IMR-90 (cell line): ENCODE data around the gene APP. TPM values are rescaled to one million over a fixed set of nuclear protein-coding genes. Genes with fewer than 3 reads are reported as not detected.

Experiments used
- ATAC-seq: fragments of 200-7000 bp; cut with Tn5 transposase; 2 replicates; pipeline ENCODE4 v1.9.1; 2020; ENCODE audit warnings: low read depth, mild to moderate bottlenecking, moderate library complexity
- BruUV-seq: library from RNA; stranded (reverse); fragments of 400-500 nt; replicated peaks from 2 replicates; lab custom pipeline; 2021; lab: Mats Ljungman, UMichigan
- CTCF ChIA-PET: fragments of 300-600 bp; formaldehyde crosslinking; extraction: SDS; loops from one replicate; lab custom pipeline; 2021; ENCODE audit warnings: antibody characterized with exemption; lab: Yijun Ruan, JAX
- POLR2A ChIA-PET: fragments of 300-600 bp; sonication (Branson Sonifier 250); formaldehyde crosslinking; loops from one replicate; lab custom pipeline; 2022; ENCODE audit warnings: antibody characterized with exemption; ENCODE audit not compliant: unreplicated experiment; lab: Charles Lee
- DNase-seq: peaks from one replicate; pipeline ENCODE4 v3.0.0; 2013
- H2AFZ ChIP-seq: replicated peaks from 2 replicates; pipeline ENCODE3; 2013; ENCODE audit warnings: low read length, mild to moderate bottlenecking; ENCODE audit not compliant: poor library complexity
- H2AK5ac ChIP-seq: 2 replicates; pipeline ENCODE4 v1.6.1; 2013; ENCODE audit warnings: low read depth, low read length, inconsistent platforms
- H2AK9ac ChIP-seq: replicated peaks from 2 replicates; pipeline ENCODE3; 2013; ENCODE audit warnings: mild to moderate bottlenecking, low read depth, low read length, moderate library complexity; ENCODE audit not compliant: poor library complexity
- H2BK120ac ChIP-seq: 2 replicates; pipeline ENCODE4 v1.6.1; 2013; ENCODE audit warnings: low read depth, low read length, inconsistent platforms
- H2BK15ac ChIP-seq: 3 replicates; pipeline ENCODE4 v1.6.1; 2013; ENCODE audit warnings: low read depth, low read length, inconsistent platforms
- H2BK20ac ChIP-seq: 2 replicates; pipeline ENCODE4 v1.6.1; 2013; ENCODE audit warnings: low read depth, mild to moderate bottlenecking, inconsistent platforms, low read length, moderate library complexity
- H2BK5ac ChIP-seq: 2 replicates; pipeline ENCODE4 v1.6.1; 2013; ENCODE audit warnings: mild to moderate bottlenecking, low read depth, low read length, inconsistent platforms; ENCODE audit not compliant: poor library complexity, severe bottlenecking
- H3K14ac ChIP-seq: replicated peaks from 2 replicates; pipeline ENCODE4 v1.6.1; 2013; ENCODE audit warnings: low read depth, low read length, inconsistent platforms
- H3K18ac ChIP-seq: 2 replicates; pipeline ENCODE4 v1.6.1; 2013; ENCODE audit warnings: low read depth, low read length, control low read depth
- H3K23ac ChIP-seq: 2 replicates; pipeline ENCODE4 v1.6.1; 2013; ENCODE audit warnings: low read depth, low read length, inconsistent platforms
- H3K27ac ChIP-seq: 2 replicates; pipeline ENCODE4 v1.5.1; 2013; ENCODE audit warnings: mild to moderate bottlenecking, control low read depth, low read length; ENCODE audit not compliant: insufficient read depth
- H3K27me3 ChIP-seq: 2 replicates; pipeline ENCODE4 v1.6.1; 2013; ENCODE audit warnings: low read length; ENCODE audit not compliant: control insufficient read depth, insufficient read depth
- H3K36me3 ChIP-seq: 2 replicates; pipeline ENCODE4 v1.6.1; 2013; ENCODE audit warnings: low read length, mixed read lengths; ENCODE audit not compliant: control insufficient read depth, insufficient read depth
- H3K4ac ChIP-seq: 2 replicates; pipeline ENCODE4 v1.6.1; 2013; ENCODE audit warnings: low read depth, low read length, inconsistent platforms
- H3K4me1 ChIP-seq: 2 replicates; pipeline ENCODE4 v1.6.1; 2013; ENCODE audit warnings: low read length, mixed read lengths; ENCODE audit not compliant: control insufficient read depth, insufficient read depth
- H3K4me2 ChIP-seq: 2 replicates; pipeline ENCODE4 v1.6.1; 2013; ENCODE audit warnings: low read depth, mild to moderate bottlenecking, control low read depth, low read length, moderate library complexity
- H3K4me3 ChIP-seq: 2 replicates; pipeline ENCODE4 v1.5.1; 2013; ENCODE audit warnings: low read depth, mild to moderate bottlenecking, control low read depth, low read length, moderate library complexity; ENCODE audit not compliant: insufficient read depth
- H3K56ac ChIP-seq: 2 replicates; pipeline ENCODE4 v1.6.1; 2013; ENCODE audit warnings: low read length, inconsistent platforms; ENCODE audit not compliant: insufficient read depth; ENCODE audit errors: extremely low read depth
- H3K79me1 ChIP-seq, 2 experiments: 2 replicates each; pipeline ENCODE4 v1.6.1; 2013; ENCODE audit warnings: low read length in 2 of 2, inconsistent platforms in 1 of 2, low read depth in 1 of 2
- H3K9ac ChIP-seq: 2 replicates; pipeline ENCODE4 v1.6.1; 2013; ENCODE audit warnings: low read depth, low read length, control low read depth
- H3K9me1 ChIP-seq: 2 replicates; pipeline ENCODE4 v1.6.1; 2013; ENCODE audit warnings: low read length, inconsistent platforms; ENCODE audit not compliant: insufficient read depth
- H3K9me3 ChIP-seq: 2 replicates; pipeline ENCODE4 v1.6.1; 2013; ENCODE audit warnings: low read length; ENCODE audit not compliant: control insufficient read depth, insufficient read depth
- H4K20me1 ChIP-seq: 2 replicates; pipeline ENCODE4 v1.6.1; 2013; ENCODE audit warnings: low read length, inconsistent platforms; ENCODE audit not compliant: insufficient read depth
- H4K5ac ChIP-seq: 2 replicates; pipeline ENCODE4 v1.6.1; 2013; ENCODE audit warnings: mild to moderate bottlenecking, low read depth, low read length, control low read depth
- H4K8ac ChIP-seq, 2 experiments: 2 replicates each; pipeline ENCODE4 v1.6.1; 2013; ENCODE audit warnings: low read depth in 2 of 2, low read length in 2 of 2, control low read depth in 1 of 2, inconsistent platforms in 1 of 2
- H4K91ac ChIP-seq: 2 replicates; pipeline ENCODE4 v1.6.1; 2013; ENCODE audit warnings: low read depth, low read length, inconsistent platforms; ENCODE audit not compliant: insufficient read depth
- BHLHE40 ChIP-seq: fragments of 150-350 bp; IDR thresholded peaks from 2 replicates; pipeline ENCODE4 v1.6.1; 2016; ENCODE audit warnings: mild to moderate bottlenecking, low read depth, low read length
- CEBPB ChIP-seq: IDR thresholded peaks from 2 replicates; pipeline ENCODE4 v1.6.1; 2012; ENCODE audit warnings: low read depth, low read length, improper control_type of control experiment
- CHD1 ChIP-seq: IDR thresholded peaks from 2 replicates; pipeline ENCODE4 v1.6.1; 2012; ENCODE audit warnings: low read depth, low read length, improper control_type of control experiment
- CTCF ChIP-seq: conservative IDR thresholded peaks from 2 replicates; pipeline ENCODE4 v1.5.1; 2012; ENCODE audit warnings: mild to moderate bottlenecking, low read depth, low read length, improper control_type of control experiment
- FOS ChIP-seq: fragments of 150-350 bp; IDR thresholded peaks from 2 replicates; pipeline ENCODE4 v1.6.1; 2016; ENCODE audit warnings: low read depth, low read length
- MAFK ChIP-seq: IDR thresholded peaks from 2 replicates; pipeline ENCODE4 v1.6.1; 2012; ENCODE audit warnings: low read depth, low read length, improper control_type of control experiment
- MAZ ChIP-seq: IDR thresholded peaks from 2 replicates; pipeline ENCODE4 v1.6.1; 2012; ENCODE audit warnings: low read depth, mild to moderate bottlenecking, low read length, improper control_type of control experiment, moderate library complexity, borderline replicate concordance
- MXI1 ChIP-seq: IDR thresholded peaks from 2 replicates; pipeline ENCODE4 v1.6.1; 2012; ENCODE audit warnings: low read depth, mild to moderate bottlenecking, low read length, moderate library complexity, borderline replicate concordance
- NFE2L2 ChIP-seq: fragments of 150-350 bp; IDR thresholded peaks from 2 replicates; pipeline ENCODE4 v1.6.1; 2016; ENCODE audit warnings: low read depth, mild to moderate bottlenecking, low read length
- POLR2A ChIP-seq: IDR thresholded peaks from 2 replicates; pipeline ENCODE4 v1.6.1; 2012; ENCODE audit warnings: mild to moderate bottlenecking, low read depth, low read length
- RAD21 ChIP-seq: IDR thresholded peaks from 2 replicates; pipeline ENCODE4 v1.6.1; 2012; ENCODE audit warnings: low read length, improper control_type of control experiment
- RCOR1 ChIP-seq: IDR thresholded peaks from 2 replicates; pipeline ENCODE4 v1.6.1; 2012; ENCODE audit warnings: mild to moderate bottlenecking, low read length, improper control_type of control experiment; ENCODE audit not compliant: insufficient replicate concordance
- RFX5 ChIP-seq: IDR thresholded peaks from 2 replicates; pipeline ENCODE4 v1.8.0; 2012; ENCODE audit warnings: low read depth, mild to moderate bottlenecking, low read length, moderate library complexity
- SMC3 ChIP-seq: fragments of 150-350 bp; IDR thresholded peaks from 2 replicates; pipeline ENCODE4 v1.6.1; 2016; ENCODE audit warnings: low read depth, mild to moderate bottlenecking, antibody characterized with exemption, low read length, moderate library complexity
- WGBS, 2 experiments: methylation state at CpG; one replicate each; pipeline versions ENCODE4 v1.1.5 to v1.1.7; 2013; ENCODE audit warnings: missing lambda C conversion rate in 2 of 2; ENCODE audit not compliant: insufficient read length in 1 of 2; ENCODE audit errors: extremely low coverage in 2 of 2; 5-methylcytosine and 5-hydroxymethylcytosine counted together
- dilution Hi-C: fragments of 300-500 bp; cut with HindIII; formaldehyde crosslinking; loops from one replicate; pipeline ENCODE4 v1.14.3; 2018; ENCODE audit warnings: low sequenced_read_pairs; ENCODE audit not compliant: unreplicated experiment
- in situ Hi-C: fragments of 300-500 bp; cut with MboI; formaldehyde crosslinking; loops from 3 replicates; pipeline ENCODE4 v1.14.3; 2019; ENCODE audit warnings: low sequenced_read_pairs, inconsistent platforms, mixed read lengths
- intact Hi-C: fragments of 100-400 bp; cut with micrococcal nuclease; formaldehyde crosslinking; loops from 2 replicates; pipeline ENCODE4 v1.10.0; 2022
- polyA plus RNA-seq, 3 experiments: library from polyadenylated mRNA; depleted of rRNA; stranded (reverse); fragments of >200 nt; gene quantifications; 2 replicates each; pipeline ENCODE4 v1.2.3, GENCODE V29; 2012; ENCODE audit warnings: low replicate concordance in 1 of 3
- total RNA-seq: library from RNA; depleted of rRNA; stranded (reverse); fragments of >200 nt; gene quantifications from 2 replicates; pipeline ENCODE4 v1.2.3, GENCODE V29; 2012
- TF ChIP-seq, protein P1 (sequence below): fragments of 150-350 bp; IDR thresholded peaks from 2 replicates; pipeline ENCODE4 v1.6.1; 2016; ENCODE audit warnings: low read depth, mild to moderate bottlenecking, low read length, moderate library complexity, borderline replicate concordance
- TF ChIP-seq, protein P2 (sequence below): fragments of 150-350 bp; IDR thresholded peaks from 2 replicates; pipeline ENCODE4 v1.6.1; 2017; ENCODE audit warnings: mild to moderate bottlenecking, antibody characterized with exemption, low read length, low read depth

Gene APP
- total and polyA plus RNA-seq, 2 of the 4 experiments (the other 2 are of a cell fraction) = 191 to 530 TPM

DNA sequence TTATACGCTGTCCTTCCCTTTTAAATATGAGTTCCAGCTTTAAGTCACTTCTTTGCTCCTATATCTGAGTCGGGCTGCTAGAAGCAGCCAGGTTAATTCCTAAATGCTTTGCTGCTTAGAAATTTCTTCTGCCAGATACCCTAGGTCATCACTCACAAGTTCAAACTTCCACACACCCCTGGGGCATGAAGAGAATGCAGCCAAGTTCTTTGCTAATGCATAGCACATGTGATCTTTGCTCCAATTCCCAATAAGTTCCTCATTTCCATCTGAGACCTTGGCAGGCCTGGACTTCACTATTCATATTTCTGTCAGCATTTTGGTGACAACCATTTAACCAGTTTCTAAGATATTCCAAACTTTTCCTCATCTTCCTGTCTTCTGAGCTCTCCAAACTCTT is 14.5 kb upstream of the APP start:
- H4K20me1 ChIP-seq = no peaks in the 10 kb centered on the region
- no peak overlapping the region for H3K14ac ChIP-seq
- WGBS, 2 experiments = no CpG with 5 or more reads among the region's 2 CpGs
- H3K36me3 ChIP-seq = no peaks in the 10 kb centered on the region
- H3K18ac ChIP-seq = no peak overlapping the region
- no peak overlapping the region for H3K23ac ChIP-seq
- no peak overlapping the region for H4K91ac ChIP-seq
- no peaks in the 10 kb centered on the region for H3K9me1 ChIP-seq
- in situ Hi-C loops (loop anchor here (25.0 kb wide), 1 partner anchor 573 kb away; the partner anchor contains the start of gene MRPL39), dilution Hi-C loops (no loop called here), intact Hi-C loops (no loop called here)
- H3K4me3 ChIP-seq = no peak overlapping the region
- no peak overlapping the region for H3K27ac ChIP-seq
- no peak for TF ChIP-seq CEBPB
- TF ChIP-seq FOS = no peak
- TF ChIP-seq MAFK = no peak
- TF ChIP-seq RAD21 = no peak
- no peak for TF ChIP-seq NFE2L2
- no peak for TF ChIP-seq RFX5
- no peak for TF ChIP-seq CTCF
- no peak for TF ChIP-seq CHD1
- TF ChIP-seq POLR2A = no peak
- TF ChIP-seq MAZ = no peak
- no peak for TF ChIP-seq BHLHE40
- TF ChIP-seq, protein P1, sequence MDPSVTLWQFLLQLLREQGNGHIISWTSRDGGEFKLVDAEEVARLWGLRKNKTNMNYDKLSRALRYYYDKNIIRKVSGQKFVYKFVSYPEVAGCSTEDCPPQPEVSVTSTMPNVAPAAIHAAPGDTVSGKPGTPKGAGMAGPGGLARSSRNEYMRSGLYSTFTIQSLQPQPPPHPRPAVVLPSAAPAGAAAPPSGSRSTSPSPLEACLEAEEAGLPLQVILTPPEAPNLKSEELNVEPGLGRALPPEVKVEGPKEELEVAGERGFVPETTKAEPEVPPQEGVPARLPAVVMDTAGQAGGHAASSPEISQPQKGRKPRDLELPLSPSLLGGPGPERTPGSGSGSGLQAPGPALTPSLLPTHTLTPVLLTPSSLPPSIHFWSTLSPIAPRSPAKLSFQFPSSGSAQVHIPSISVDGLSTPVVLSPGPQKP = no peak
- TF ChIP-seq, protein P2, sequence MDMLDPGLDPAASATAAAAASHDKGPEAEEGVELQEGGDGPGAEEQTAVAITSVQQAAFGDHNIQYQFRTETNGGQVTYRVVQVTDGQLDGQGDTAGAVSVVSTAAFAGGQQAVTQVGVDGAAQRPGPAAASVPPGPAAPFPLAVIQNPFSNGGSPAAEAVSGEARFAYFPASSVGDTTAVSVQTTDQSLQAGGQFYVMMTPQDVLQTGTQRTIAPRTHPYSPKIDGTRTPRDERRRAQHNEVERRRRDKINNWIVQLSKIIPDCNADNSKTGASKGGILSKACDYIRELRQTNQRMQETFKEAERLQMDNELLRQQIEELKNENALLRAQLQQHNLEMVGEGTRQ = no peak
- no peak for TF ChIP-seq SMC3
- no peak for TF ChIP-seq RCOR1
- no peak for TF ChIP-seq MXI1
- no peak overlapping the region for H3K56ac ChIP-seq
- CTCF ChIA-PET = interaction anchor here (1.4 kb wide), 1 partner anchor 14 kb away, joined by 3 read pairs; the partner anchor contains the start of gene APP
- no peaks in the 10 kb centered on the region for H3K79me1 ChIP-seq
- no peak overlapping the region for H3K9ac ChIP-seq
- no peak overlapping the region for H3K4ac ChIP-seq
- no peak overlapping the region for H2BK120ac ChIP-seq
- H2BK5ac ChIP-seq = no peak overlapping the region
- no peaks in the 10 kb centered on the region for H3K4me1 ChIP-seq
- H2AFZ ChIP-seq = no peak overlapping the region
- H3K27me3 ChIP-seq = peaks cover 5% of the 10 kb centered on the region; the same call in 1 of the 2 replicates
- H4K8ac ChIP-seq = no peak overlapping the region
- BruUV-seq = no TSS peak
- H4K5ac ChIP-seq = no peak overlapping the region
- H2AK5ac ChIP-seq = no peak overlapping the region
- no peak for ATAC-seq
- no peak overlapping the region for H2BK15ac ChIP-seq
- H2BK20ac ChIP-seq = no peak overlapping the region
- H3K4me2 ChIP-seq = no peak overlapping the region
- DNase-seq = no peak
- no peak overlapping the region for H2AK9ac ChIP-seq
- POLR2A ChIA-PET = no interaction called here
- 0 out of 2 replicates have a peak, but pooled peaks cover 4% of the 10 kb centered on the region for H3K9me3 ChIP-seq
